K562 (cell line): ENCODE results near the gene BSPRY. TPM values are rescaled to one million over a fixed set of nuclear protein-coding genes. Genes with fewer than 3 reads are reported as not detected.

Source experiments
- BACH1 ChIP-seq: fragments of 200-800 bp; sonication (Bioruptor generic); IDR thresholded peaks from 2 replicates; pipeline ENCODE4 v1.6.1; 2016; ENCODE audit warnings: missing genetic modification characterization, missing compliant biosample characterization
- BMI1 ChIP-seq: fragments of 150-350 bp; IDR thresholded peaks from 2 replicates; pipeline ENCODE4 v1.6.1; 2014; ENCODE audit warnings: low read length
- E2F3 ChIP-seq: fragments of 250-450 bp; sonication (Bioruptor Pico); IDR thresholded peaks from 2 replicates; pipeline ENCODE4 v1.4.0; 2020; ENCODE audit warnings: mild to moderate bottlenecking
- MEIS2 ChIP-seq: fragments of 450-650 bp; IDR thresholded peaks from 2 replicates; pipeline ENCODE4 v1.6.1; 2014; ENCODE audit warnings: mild to moderate bottlenecking; ENCODE audit not compliant: partially characterized antibody
- MTF1 ChIP-seq: fragments of 250-450 bp; sonication (Bioruptor Pico); IDR thresholded peaks from 2 replicates; pipeline ENCODE4 v1.9.0; 2021; ENCODE audit warnings: moderate library complexity, mild to moderate bottlenecking, inconsistent platforms, borderline replicate concordance
- PTTG1 ChIP-seq: fragments of 450-650 bp; IDR thresholded peaks from 2 replicates; pipeline ENCODE4 v1.6.1; 2016; ENCODE audit warnings: low read depth, mild to moderate bottlenecking, missing genetic modification characterization, missing compliant biosample characterization
- SAFB2 ChIP-seq: fragments of 200-400 bp; formaldehyde crosslinking; IDR thresholded peaks from 2 replicates; pipeline ENCODE4 v1.6.1; 2018; ENCODE audit warnings: borderline replicate concordance, low read length, low read depth, moderate library complexity; ENCODE audit not compliant: severe bottlenecking
- TBL1XR1 ChIP-seq, 2 experiments: IDR thresholded peaks; 2 replicates each; pipeline ENCODE4 v1.6.1; 2012; ENCODE audit warnings: improper control_type of control experiment in 2 of 2, low read length in 2 of 2, mild to moderate bottlenecking in 1 of 2
- XRCC3 ChIP-seq: fragments of 450-650 bp; IDR thresholded peaks from 2 replicates; pipeline ENCODE4 v1.6.1; 2017; ENCODE audit warnings: mild to moderate bottlenecking, moderate library complexity
- ZBTB1 ChIP-seq: sonication (generic); formaldehyde crosslinking; IDR thresholded peaks from 2 replicates; pipeline ENCODE4 v1.8.1; 2023; ENCODE audit warnings: missing genetic modification reagents, low read depth, mild to moderate bottlenecking, borderline replicate concordance
- ZKSCAN1 ChIP-seq: fragments of 150-350 bp; IDR thresholded peaks from 2 replicates; pipeline ENCODE4 v1.6.1; 2016; ENCODE audit warnings: low read depth, low read length
- ZKSCAN3 ChIP-seq: fragments of 250-450 bp; sonication (Bioruptor Pico); IDR thresholded peaks from 2 replicates; pipeline ENCODE4 v1.4.0; 2020
- ZSCAN32 ChIP-seq: fragments of 450-650 bp; formaldehyde crosslinking; IDR thresholded peaks from 2 replicates; pipeline ENCODE4 v1.4.0; 2020; ENCODE audit warnings: mild to moderate bottlenecking, moderate library complexity
- polyA plus RNA-seq, 8 experiments: library from polyadenylated mRNA; depleted of rRNA in 4 of 8; stranded (reverse) in 5 of 8; unstranded in 3 of 8; fragments of >200 nt; fragmentation: Nextera tagmentation in 2 of 8; fragmentation: Illumina TruSeq in 1 of 8; extraction: Ambion mirVana in 2 of 8; extraction: Trizol in 1 of 8; gene quantifications; 2 replicates each; pipeline versions ENCODE4 v1.2.1 to v1.2.3, GENCODE V29; 2011 to 2014; ENCODE audit warnings: inconsistent platforms in 1 of 8, missing spikeins in 1 of 8
- total RNA-seq, 7 experiments: library from RNA; depleted of rRNA in 6 of 7; stranded (reverse); fragments of >200 nt in 6 of 7; fragmentation: Illumina TruSeq in 2 of 7; extraction: Trizol in 2 of 7; gene quantifications; 2 replicates each; pipeline versions ENCODE4 v1.2.1 to v1.2.3, GENCODE V29; 2011 to 2021; ENCODE audit warnings: low replicate concordance in 1 of 7
- TF ChIP-seq, protein P1 (sequence below): IDR thresholded peaks from 3 replicates; pipeline ENCODE4 v1.6.1; 2011; ENCODE audit warnings: borderline replicate concordance, mild to moderate bottlenecking; ENCODE audit not compliant: insufficient read length, insufficient read depth
- TF ChIP-seq, protein P2 (sequence below): fragments of 250-450 bp; sonication (Bioruptor Pico); IDR thresholded peaks from 2 replicates; pipeline ENCODE4 v1.5.0; 2022; ENCODE audit warnings: mild to moderate bottlenecking
- TF ChIP-seq, protein P3 (sequence below), 3 experiments: IDR thresholded peaks in 2 of 3; conservative IDR thresholded peaks in 1 of 3; 2 replicates each; pipeline ENCODE4 v1.5.1; 2011 to 2012; ENCODE audit warnings: low read length in 3 of 3, mild to moderate bottlenecking in 3 of 3, control low read depth in 2 of 3, improper control_type of control experiment in 1 of 3, inconsistent platforms in 1 of 3, low read depth in 1 of 3, mixed read lengths in 1 of 3, moderate library complexity in 1 of 3; ENCODE audit not compliant: insufficient read depth in 2 of 3
- TF ChIP-seq, protein P4 (sequence below): sonication (generic); formaldehyde crosslinking; IDR thresholded peaks from 2 replicates; pipeline ENCODE4 v1.8.0; 2022; ENCODE audit warnings: missing genetic modification reagents, mild to moderate bottlenecking, borderline replicate concordance
- TF ChIP-seq, protein P5 (sequence below): sonication (generic); formaldehyde crosslinking; IDR thresholded peaks from 2 replicates; pipeline ENCODE4 v1.8.1; 2022; ENCODE audit warnings: missing genetic modification reagents

The BSPRY gene
- total and polyA plus RNA-seq, 9 of the 15 experiments (the other 6 are each of a cell fraction or from before 2014, with no cell fraction given): 0.07 to 0.67 (median 0.18) TPM

DNA sequence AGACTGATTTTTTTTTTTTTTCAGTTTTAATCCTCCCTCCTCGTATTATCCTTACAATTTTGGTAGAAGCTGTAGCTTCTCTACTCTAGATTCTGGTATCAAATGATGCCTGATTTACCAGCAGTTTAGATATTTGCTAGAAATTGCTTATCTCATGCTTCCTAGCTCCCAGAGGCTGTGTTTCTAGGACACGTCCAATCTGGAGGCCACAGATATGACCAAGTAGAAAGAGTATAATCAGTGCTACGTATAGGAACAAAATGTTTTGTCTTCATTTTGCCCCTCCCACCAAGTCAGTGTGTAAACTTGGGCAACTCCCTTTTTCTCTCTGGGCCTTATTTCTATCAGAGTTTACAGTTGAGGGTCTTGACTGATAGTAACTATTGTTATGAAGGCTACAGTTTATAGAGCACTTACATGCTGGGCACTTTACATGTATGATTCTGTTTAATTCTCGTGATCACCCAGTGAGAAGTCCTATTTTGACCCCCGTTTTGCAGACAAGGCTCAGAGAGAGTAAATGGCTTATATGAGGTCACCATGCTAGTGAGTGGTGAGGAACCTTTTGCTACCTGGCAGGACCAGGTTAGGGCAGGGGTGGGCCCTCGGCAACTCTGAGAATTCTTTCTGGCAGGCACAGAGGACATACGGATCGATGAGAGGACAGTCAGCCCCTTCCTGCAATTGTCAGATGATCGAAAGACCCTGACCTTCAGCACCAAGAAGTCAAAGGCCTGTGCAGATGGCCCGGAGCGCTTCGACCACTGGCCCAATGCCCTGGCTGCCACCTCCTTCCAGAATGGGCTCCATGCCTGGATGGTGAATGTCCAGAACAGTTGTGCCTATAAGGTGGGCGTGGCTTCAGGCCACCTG is 19.9 kb downstream of the BSPRY start (continued):
- TF ChIP-seq PTTG1 (tag) (no peak), MEIS2 (no peak), ZKSCAN3 (CRISPR knock-in tag) (no peak), BACH1 (tag) (0 out of 2 replicates have a peak, but pooled peaks have one; percentile 35), ZSCAN32 (CRISPR knock-in tag) (no peak), ZKSCAN1 (no peak), SAFB2 (no peak), MTF1 (no peak), BMI1 (no peak), TBL1XR1 (IDR thresholded peaks at IDR 0.05; ENCODE audit: low read length in 2 of 2) (peak; percentile 90 to 99), ZBTB1 (CRISPR knock-in tag) (no peak), E2F3 (CRISPR knock-in tag) (no peak), XRCC3 (no peak)
- TF ChIP-seq, protein P1, sequence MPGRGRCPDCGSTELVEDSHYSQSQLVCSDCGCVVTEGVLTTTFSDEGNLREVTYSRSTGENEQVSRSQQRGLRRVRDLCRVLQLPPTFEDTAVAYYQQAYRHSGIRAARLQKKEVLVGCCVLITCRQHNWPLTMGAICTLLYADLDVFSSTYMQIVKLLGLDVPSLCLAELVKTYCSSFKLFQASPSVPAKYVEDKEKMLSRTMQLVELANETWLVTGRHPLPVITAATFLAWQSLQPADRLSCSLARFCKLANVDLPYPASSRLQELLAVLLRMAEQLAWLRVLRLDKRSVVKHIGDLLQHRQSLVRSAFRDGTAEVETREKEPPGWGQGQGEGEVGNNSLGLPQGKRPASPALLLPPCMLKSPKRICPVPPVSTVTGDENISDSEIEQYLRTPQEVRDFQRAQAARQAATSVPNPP: no peak
- TF ChIP-seq, protein P2, sequence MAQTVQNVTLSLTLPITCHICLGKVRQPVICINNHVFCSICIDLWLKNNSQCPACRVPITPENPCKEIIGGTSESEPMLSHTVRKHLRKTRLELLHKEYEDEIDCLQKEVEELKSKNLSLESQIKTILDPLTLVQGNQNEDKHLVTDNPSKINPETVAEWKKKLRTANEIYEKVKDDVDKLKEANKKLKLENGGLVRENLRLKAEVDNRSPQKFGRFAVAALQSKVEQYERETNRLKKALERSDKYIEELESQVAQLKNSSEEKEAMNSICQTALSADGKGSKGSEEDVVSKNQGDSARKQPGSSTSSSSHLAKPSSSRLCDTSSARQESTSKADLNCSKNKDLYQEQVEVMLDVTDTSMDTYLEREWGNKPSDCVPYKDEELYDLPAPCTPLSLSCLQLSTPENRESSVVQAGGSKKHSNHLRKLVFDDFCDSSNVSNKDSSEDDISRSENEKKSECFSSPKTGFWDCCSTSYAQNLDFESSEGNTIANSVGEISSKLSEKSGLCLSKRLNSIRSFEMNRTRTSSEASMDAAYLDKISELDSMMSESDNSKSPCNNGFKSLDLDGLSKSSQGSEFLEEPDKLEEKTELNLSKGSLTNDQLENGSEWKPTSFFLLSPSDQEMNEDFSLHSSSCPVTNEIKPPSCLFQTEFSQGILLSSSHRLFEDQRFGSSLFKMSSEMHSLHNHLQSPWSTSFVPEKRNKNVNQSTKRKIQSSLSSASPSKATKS: no peak
- TF ChIP-seq, protein P3, sequence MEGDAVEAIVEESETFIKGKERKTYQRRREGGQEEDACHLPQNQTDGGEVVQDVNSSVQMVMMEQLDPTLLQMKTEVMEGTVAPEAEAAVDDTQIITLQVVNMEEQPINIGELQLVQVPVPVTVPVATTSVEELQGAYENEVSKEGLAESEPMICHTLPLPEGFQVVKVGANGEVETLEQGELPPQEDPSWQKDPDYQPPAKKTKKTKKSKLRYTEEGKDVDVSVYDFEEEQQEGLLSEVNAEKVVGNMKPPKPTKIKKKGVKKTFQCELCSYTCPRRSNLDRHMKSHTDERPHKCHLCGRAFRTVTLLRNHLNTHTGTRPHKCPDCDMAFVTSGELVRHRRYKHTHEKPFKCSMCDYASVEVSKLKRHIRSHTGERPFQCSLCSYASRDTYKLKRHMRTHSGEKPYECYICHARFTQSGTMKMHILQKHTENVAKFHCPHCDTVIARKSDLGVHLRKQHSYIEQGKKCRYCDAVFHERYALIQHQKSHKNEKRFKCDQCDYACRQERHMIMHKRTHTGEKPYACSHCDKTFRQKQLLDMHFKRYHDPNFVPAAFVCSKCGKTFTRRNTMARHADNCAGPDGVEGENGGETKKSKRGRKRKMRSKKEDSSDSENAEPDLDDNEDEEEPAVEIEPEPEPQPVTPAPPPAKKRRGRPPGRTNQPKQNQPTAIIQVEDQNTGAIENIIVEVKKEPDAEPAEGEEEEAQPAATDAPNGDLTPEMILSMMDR (IDR thresholded peaks at IDR 0.05 in 2 of 3, conservative IDR thresholded peaks at IDR 0.05 in 1 of 3; ENCODE audit: insufficient read depth in 2 of 3, low read depth in 1 of 3, low read length in 3 of 3): no peak
- TF ChIP-seq, protein P4, sequence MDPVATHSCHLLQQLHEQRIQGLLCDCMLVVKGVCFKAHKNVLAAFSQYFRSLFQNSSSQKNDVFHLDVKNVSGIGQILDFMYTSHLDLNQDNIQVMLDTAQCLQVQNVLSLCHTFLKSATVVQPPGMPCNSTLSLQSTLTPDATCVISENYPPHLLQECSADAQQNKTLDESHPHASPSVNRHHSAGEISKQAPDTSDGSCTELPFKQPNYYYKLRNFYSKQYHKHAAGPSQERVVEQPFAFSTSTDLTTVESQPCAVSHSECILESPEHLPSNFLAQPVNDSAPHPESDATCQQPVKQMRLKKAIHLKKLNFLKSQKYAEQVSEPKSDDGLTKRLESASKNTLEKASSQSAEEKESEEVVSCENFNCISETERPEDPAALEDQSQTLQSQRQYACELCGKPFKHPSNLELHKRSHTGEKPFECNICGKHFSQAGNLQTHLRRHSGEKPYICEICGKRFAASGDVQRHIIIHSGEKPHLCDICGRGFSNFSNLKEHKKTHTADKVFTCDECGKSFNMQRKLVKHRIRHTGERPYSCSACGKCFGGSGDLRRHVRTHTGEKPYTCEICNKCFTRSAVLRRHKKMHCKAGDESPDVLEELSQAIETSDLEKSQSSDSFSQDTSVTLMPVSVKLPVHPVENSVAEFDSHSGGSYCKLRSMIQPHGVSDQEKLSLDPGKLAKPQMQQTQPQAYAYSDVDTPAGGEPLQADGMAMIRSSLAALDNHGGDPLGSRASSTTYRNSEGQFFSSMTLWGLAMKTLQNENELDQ (CRISPR knock-in tag): no peak
- TF ChIP-seq, protein P5, sequence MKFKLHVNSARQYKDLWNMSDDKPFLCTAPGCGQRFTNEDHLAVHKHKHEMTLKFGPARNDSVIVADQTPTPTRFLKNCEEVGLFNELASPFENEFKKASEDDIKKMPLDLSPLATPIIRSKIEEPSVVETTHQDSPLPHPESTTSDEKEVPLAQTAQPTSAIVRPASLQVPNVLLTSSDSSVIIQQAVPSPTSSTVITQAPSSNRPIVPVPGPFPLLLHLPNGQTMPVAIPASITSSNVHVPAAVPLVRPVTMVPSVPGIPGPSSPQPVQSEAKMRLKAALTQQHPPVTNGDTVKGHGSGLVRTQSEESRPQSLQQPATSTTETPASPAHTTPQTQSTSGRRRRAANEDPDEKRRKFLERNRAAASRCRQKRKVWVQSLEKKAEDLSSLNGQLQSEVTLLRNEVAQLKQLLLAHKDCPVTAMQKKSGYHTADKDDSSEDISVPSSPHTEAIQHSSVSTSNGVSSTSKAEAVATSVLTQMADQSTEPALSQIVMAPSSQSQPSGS: no peak
